Measurements from ENCODE around the gene SLC38A6. TPM values are rescaled to one million over a fixed set of nuclear protein-coding genes. Genes with fewer than 3 reads are reported as not detected.

SLC38A6 gene
- total RNA-seq, 2 donors from 2014 or later: 9.9 to 18.2 TPM

- Histone ChIP-seq H3K27ac (ENCODE audit: low read depth, low read length) (no peak overlapping the region), H3K4me1 (ENCODE audit: control insufficient read depth, insufficient read depth, low read length) (no peaks in the 10 kb centered on the region), H3K4me3 (ENCODE audit: low read length) (no peak overlapping the region), H3K9ac (ENCODE audit: extremely low read depth, low read length, poor library complexity, severe bottlenecking) (no peak overlapping the region), H3K9me3 (ENCODE audit: control insufficient read depth, low read length) (no peaks in the 10 kb centered on the region), H3K36me3 (ENCODE audit: control insufficient read depth, insufficient read depth, low read length) (no peaks in the 10 kb centered on the region), H3K27me3 (ENCODE audit: control insufficient read depth, insufficient read depth, low read length, poor library complexity, severe bottlenecking) (no peaks in the 10 kb centered on the region)
- peaks cover 2% of the 10 kb centered on the region for H3K4me1 Mint-ChIP-seq
- no peaks in the 10 kb centered on the region for H3K27me3 Mint-ChIP-seq (ENCODE audit: insufficient read depth)
- no peak overlapping the region for H3K27ac Mint-ChIP-seq
- no peaks in the 10 kb centered on the region for H3K9me3 Mint-ChIP-seq
- no peak for TF ChIP-seq CTCF (conservative IDR thresholded peaks at IDR 0.05)
- no peak overlapping the region for H3K4me3 Mint-ChIP-seq
- peaks cover 2% of the 10 kb centered on the region for H3K36me3 Mint-ChIP-seq (ENCODE audit: low read depth)
- no peak for DNase-seq
- 89 to 95% methylated on average over 2 of the region's 2 CpGs for WGBS, 2 experiments (ENCODE audit: insufficient coverage in 1 of 2, insufficient read length in 1 of 2)
These were observed 95.5 kb downstream of the SLC38A6 start for GRCh38 chr14:61076556-61076955.

GRCh38 chr14:61077437-61077836, 96.4 kb downstream of the SLC38A6 start:
- no peak for TF ChIP-seq CTCF (conservative IDR thresholded peaks at IDR 0.05)
- H3K9me3 Mint-ChIP-seq: no peaks in the 10 kb centered on the region
- H3K27ac Mint-ChIP-seq: no peak overlapping the region
- peaks cover 2% of the 10 kb centered on the region for H3K4me1 Mint-ChIP-seq
- H3K4me3 Mint-ChIP-seq: no peak overlapping the region
- peaks cover 2% of the 10 kb centered on the region for H3K36me3 Mint-ChIP-seq (ENCODE audit: low read depth)
- Histone ChIP-seq H3K4me1 (ENCODE audit: control insufficient read depth, insufficient read depth, low read length) (no peaks in the 10 kb centered on the region), H3K27me3 (ENCODE audit: control insufficient read depth, insufficient read depth, low read length, poor library complexity, severe bottlenecking) (no peaks in the 10 kb centered on the region), H3K9me3 (ENCODE audit: control insufficient read depth, low read length) (no peaks in the 10 kb centered on the region), H3K36me3 (ENCODE audit: control insufficient read depth, insufficient read depth, low read length) (no peaks in the 10 kb centered on the region), H3K27ac (ENCODE audit: low read depth, low read length) (no peak overlapping the region), H3K9ac (ENCODE audit: extremely low read depth, low read length, poor library complexity, severe bottlenecking) (no peak overlapping the region), H3K4me3 (ENCODE audit: low read length) (no peak overlapping the region)
- no peak for DNase-seq
- H3K27me3 Mint-ChIP-seq (ENCODE audit: insufficient read depth): no peaks in the 10 kb centered on the region

GRCh38 chr14:61077951-61078720, 97.1 kb downstream of the SLC38A6 start:
- Mint-ChIP-seq H3K4me3 (no peak overlapping the region), H3K36me3 (ENCODE audit: low read depth) (peaks cover 2% of the 10 kb centered on the region), H3K27me3 (ENCODE audit: insufficient read depth) (no peaks in the 10 kb centered on the region), H3K27ac (no peak overlapping the region), H3K9me3 (no peaks in the 10 kb centered on the region), H3K4me1 (peaks cover 2% of the 10 kb centered on the region)
- no peak for DNase-seq
- Histone ChIP-seq H3K4me1 (ENCODE audit: control insufficient read depth, insufficient read depth, low read length) (no peaks in the 10 kb centered on the region), H3K36me3 (ENCODE audit: control insufficient read depth, insufficient read depth, low read length) (no peaks in the 10 kb centered on the region), H3K4me3 (ENCODE audit: low read length) (no peak overlapping the region), H3K27me3 (ENCODE audit: control insufficient read depth, insufficient read depth, low read length, poor library complexity, severe bottlenecking) (no peaks in the 10 kb centered on the region), H3K27ac (ENCODE audit: low read depth, low read length) (no peak overlapping the region), H3K9me3 (ENCODE audit: control insufficient read depth, low read length) (no peaks in the 10 kb centered on the region), H3K9ac (ENCODE audit: extremely low read depth, low read length, poor library complexity, severe bottlenecking) (no peak overlapping the region)
- WGBS, 2 experiments (ENCODE audit: insufficient coverage in 1 of 2, insufficient read length in 1 of 2): 94 to 97% methylated on average over 4 of the region's 4 CpGs
- no peak for TF ChIP-seq CTCF (conservative IDR thresholded peaks at IDR 0.05)

Data from endodermal cell (in vitro differentiated cells).